ENCODE results near the gene CTNND2.

GRCh38 chr5:10988622-10989021 lies 915.6 kb downstream of the CTNND2 start:
- TF ChIP-seq, protein P1, sequence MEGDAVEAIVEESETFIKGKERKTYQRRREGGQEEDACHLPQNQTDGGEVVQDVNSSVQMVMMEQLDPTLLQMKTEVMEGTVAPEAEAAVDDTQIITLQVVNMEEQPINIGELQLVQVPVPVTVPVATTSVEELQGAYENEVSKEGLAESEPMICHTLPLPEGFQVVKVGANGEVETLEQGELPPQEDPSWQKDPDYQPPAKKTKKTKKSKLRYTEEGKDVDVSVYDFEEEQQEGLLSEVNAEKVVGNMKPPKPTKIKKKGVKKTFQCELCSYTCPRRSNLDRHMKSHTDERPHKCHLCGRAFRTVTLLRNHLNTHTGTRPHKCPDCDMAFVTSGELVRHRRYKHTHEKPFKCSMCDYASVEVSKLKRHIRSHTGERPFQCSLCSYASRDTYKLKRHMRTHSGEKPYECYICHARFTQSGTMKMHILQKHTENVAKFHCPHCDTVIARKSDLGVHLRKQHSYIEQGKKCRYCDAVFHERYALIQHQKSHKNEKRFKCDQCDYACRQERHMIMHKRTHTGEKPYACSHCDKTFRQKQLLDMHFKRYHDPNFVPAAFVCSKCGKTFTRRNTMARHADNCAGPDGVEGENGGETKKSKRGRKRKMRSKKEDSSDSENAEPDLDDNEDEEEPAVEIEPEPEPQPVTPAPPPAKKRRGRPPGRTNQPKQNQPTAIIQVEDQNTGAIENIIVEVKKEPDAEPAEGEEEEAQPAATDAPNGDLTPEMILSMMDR (IDR thresholded peaks at IDR 0.05; ENCODE audit: low read depth, low read length, missing input control) = no peak
- no peak for TF ChIP-seq JUND (IDR thresholded peaks at IDR 0.05)
